NCI-H2171 (cell line): ENCODE results near the gene CCNY.
"Not testable (repeated sequence)": the region's sequence is repeated elsewhere in the genome, so short reads cannot be mapped to it uniquely, and the experiment has no call there.

Experiments used
- DNase-seq: peaks from one replicate; lab custom pipeline; 2025; lab: John Stamatoyannopoulos, UW

CCNY gene

GRCh38 chr10:35384265-35384868, 48.1 kb downstream of the CCNY start:
- no peak for DNase-seq

GRCh38 chr10:35386594-35387174, 50.4 kb downstream of the CCNY start:
- DNase-seq: no peak

DNA sequence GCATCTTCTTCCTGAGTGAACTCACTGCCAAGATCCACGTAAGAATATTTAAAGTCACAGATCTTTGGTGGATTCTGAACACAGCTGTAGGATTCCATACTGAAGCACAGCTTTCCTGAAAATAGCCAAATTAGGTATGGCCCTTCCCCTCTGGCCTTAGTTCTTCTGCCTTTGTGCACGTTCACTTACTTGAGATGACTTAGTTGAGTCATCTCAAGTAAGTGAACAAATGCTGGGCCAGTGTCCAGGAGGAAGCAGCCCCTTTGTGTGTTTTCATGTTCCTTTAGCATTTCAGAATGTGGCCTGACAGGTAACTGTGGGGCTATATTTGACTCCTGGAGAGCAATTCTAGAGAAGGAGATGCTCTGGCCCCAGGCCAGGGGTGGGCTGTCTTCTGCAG, 51.5 kb downstream of the CCNY start:
- no peak for DNase-seq

- no peak for DNase-seq
Measured at GRCh38 chr10:35388197-35388596, 51.9 kb downstream of the CCNY start.

DNA sequence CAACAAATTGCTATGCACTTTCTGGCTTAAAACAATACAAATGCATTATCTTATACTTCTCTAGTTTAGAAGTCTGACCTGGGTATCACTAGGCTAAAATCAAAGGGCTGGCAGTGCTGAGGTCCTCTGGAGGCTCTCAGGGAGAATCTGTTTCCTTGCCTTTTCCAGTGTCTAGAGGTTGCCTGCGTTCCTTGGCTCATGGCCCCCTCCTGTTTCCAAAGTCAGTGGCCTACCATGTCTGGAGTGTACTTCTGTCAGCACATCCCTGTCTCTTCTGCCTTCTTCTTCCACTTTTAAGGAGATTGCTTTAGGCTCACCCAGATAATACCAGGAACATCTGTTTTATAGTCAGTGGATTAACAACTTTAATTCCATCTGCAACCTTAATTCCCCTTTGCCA, 52.4 kb downstream of the CCNY start:
- DNase-seq: no peak

DNA sequence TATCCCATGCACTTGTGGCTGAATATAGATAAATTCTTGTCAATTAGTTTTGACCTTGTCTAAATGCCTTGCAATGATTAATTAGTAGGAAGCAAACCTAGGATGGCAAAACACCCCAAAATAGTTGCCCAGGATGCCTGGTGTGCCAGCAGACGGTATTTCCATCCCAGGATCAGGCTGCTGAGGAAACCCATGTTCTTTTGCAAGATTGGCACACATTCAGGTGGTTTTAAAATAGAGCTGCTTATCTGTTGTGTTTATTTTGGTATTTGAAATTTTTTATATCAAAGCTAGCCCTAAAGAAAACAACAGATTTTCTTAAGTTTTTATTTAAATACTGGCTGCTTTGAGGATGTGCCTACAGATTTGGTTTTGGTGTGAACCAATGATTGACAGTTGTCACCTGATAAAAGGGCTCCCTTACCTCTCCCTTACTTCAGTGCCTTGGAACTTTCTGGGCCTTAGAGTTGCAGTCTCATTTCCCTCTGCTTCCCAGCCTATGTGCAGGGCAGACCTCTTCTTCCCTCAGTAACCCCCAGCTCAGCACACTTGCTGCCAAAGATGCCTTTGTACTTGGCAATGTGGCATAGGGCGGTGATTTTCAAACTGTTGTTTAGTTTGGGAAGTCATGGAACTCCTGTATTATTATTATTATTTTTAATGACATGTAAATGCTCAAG, 54.0 kb downstream of the CCNY start:
- no peak for DNase-seq

GRCh38 chr10:35390843-35391152, 54.5 kb downstream of the CCNY start:
- DNase-seq: no peak

DNA sequence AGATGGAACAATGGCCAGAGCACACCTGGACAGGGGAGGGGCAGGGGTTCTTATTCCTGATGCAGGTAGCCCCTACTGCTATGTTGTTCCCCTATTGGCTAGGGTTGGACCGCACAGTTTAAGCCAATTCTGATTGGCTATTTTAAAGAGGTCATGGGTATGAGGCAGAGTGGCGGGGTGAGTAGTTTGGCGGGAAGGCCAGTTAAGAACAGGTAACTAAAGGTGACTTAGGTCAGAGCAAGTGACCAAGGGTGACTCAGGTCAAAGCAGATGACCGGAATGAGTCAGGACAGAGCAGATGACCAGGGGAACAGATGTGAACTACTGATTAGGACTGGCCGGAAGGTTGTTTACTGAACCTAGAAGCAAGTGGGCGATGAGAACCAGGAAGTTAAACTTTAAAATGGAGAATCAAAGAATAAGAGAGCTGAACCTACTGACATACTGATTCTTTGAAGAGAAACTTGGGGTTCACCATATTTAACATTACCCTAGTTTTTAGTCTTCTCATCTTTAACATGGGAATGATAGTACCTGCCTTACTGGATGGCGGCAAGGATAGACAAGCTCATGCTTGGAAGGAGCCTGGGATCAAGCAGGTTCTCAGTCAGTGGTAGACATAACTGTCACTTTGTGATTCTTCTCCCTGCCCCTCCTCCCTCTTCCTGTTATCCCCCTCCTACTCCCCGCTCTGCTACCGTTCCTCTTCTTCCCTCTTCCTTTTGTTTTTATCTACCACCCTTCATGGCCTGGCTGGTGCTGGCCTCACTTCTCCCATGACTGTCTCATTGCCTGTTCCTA, 55.0 kb downstream of the CCNY start:
- no peak for DNase-seq

GRCh38 chr10:35391954-35392262, 55.6 kb downstream of the CCNY start:
- DNase-seq: no peak

DNA sequence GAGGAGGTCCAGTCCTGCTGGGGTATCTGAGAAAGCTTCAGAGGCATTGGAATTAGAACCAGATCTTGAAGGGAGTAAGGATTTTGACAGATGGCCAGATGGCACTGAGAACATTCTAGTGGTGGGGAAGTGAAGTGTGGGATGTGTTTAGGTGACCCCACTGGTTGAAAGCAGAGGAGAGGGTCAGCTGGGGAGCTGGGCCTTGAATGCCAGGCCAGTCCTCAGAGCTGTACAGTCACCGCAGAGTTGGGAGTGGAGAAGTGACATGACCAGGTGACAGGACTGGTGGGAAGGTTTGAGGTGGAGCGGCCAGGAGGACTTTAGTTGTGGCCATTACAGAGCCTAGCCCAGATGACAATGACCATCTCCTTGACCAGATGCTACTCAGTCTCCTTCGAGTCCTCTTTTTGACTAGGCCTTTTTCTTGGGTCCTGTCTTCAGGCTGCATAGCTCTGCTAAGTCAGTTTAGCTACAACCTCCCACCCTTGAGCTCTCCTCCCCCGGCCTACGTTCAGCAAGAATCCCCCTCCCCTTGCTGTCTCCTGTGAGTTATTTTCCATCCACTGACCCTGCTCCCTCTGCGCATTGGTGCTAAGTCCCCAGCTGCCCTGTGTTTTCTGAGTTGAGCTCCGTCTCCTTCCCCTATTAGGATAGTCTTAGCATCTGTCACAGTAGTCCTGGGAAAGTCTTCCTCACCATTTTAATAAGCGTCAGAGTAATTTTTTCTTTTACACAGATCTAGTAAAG, 56.3 kb downstream of the CCNY start:
- DNase-seq: no peak

DNA sequence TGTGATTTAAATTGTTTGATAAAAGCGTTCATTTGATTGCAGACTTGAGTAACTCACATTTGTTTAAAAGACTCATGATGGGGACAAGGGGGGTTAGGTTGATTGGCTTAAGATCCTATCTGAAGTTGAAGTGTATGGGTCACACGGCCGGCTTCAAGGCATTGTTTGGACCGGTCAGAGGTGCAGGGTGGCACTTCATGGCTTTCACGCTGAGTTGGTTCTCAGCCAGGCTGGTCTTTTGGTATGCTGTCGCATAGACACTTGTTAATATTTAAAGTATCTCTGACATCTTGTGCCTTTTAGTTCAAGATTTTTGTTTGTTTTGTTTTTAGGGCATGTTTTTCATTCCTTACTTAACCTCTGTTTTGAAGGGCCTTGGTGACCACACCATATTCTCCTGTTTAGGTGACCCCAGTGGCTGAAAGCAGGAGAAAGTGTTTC, 58.1 kb downstream of the CCNY start:
- no peak for DNase-seq

DNA sequence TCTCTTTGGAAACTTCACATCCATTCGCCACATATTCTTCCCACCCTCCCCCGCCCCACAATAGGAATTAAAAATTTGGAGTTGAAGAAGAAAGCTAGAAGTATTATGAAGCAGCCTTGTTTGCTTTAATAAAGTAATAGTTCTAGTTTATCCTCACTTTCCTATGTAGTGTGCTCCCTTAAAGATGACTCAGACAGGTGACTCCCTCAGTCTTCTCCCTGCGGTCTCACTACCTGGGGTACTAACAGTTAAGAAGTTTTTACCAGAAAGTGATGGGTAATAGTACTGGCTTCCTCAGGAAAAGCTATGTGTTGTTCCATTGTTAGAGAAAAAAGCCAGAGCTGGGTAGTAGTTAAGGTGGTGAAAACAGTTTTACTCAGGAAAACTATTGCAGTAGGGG, 58.6 kb downstream of the CCNY start:
- no peak for DNase-seq

DNA sequence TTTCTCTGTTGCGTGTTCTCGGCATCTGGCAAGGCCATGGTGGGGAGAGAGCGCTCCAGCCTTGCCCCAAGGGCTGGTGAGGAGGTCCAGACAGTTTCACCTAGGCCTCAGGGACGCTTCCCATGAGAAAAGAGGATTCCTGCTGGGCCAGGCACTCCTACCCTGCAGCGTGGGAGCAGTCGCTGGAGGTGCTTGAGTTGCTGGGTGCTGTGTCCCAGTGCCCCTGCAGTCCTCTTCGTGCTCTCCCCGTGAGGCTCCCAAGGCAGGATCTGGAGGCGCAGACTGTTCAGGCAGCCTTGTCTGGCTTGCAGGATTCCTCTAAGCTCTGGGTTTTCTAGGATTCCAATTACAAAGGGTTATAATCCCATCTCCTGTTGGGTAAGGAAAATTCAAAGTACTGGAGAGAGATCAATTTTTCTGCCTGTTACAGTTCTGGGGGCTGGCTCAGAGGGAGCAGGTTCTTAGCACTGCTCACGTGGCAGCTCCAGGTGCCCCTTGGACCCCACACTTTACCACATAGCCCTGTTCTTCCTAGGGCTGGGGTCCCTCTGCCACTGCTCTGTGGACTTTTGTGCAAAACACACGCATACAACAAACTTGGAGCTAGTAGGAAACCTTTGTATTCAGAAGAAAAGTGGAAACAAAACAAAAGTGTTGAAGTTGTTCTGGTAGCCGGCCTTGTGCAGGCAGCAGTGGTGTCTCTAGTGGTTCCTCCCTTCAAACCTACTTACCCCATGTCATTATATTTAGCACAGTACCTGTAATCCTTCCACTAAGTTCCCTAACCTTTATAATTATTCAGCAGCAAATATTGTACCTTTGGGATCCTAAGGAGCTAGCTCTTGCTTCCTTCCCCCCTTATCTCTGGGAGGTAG, 60.5 kb downstream of the CCNY start:
- DNase-seq: no peak

DNA sequence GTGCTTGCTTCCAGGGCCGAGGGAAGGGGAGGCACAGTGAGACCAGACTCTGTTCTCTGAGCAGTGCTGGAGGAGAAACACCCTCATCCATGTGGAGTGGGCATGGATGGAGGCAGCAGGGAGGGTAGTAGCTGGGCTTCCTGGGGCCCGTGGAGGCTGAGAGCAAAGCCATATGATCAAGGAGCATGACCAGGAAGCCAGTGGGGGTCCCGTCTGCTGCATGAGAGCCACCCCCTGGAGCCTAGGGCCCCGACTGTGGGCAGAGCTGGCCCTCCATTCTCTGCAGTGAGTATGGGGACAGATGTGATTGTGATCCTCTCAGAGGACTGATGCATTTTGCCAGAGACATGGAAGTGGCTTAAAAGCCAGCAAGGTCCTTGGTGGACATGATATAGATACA, 61.6 kb downstream of the CCNY start:
- DNase-seq: no peak

DNA sequence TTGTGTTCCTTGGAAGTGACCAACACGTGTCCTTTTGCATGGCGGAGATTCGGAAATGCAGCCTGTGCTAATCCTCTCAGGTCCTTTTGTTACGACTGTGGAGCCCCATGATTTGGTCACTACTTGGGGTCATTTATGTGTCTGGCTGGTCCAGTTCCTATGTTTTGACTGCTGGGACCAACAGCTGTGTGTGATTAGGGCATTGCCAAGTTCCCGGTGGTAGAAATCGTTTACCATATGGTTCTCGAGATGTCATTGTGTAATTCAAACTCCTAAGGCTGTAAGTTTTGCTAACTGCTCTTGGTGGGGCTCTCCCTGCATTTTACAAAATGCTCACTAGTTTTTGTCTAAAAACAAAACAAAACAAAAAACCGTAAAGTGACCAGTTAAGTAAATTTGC, 62.0 kb downstream of the CCNY start:
- DNase-seq: no peak

GRCh38 chr10:35398908-35399307, 62.6 kb downstream of the CCNY start:
- DNase-seq: no peak

DNA sequence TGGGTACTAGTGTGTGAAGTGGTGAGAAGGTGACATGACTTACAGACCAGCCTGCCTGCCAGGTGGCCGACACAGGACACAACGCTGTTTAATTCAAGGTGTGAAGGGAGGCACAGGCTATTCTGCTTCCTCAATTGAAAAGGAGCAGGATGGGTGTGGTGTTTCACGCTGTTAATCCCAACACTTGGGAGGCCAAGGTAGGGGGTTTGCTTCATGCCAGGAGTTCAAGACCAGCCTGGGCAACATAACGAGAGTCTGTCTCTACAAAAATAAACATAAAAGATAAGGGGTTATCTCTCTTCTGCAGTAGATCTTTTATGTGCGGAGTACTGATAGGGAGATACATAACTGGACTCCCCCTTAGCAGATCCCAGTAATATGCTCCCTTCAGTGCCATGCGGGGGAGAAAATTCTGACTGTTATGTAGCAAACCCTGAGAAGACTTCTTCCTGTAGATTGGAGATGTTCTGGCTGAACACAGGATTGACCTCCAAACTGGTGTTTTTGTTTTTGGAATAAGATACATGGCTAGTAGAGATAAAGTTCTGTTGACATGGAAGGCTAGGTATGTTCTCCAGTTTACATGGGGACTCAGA, 63.2 kb downstream of the CCNY start:
- DNase-seq: no peak

GRCh38 chr10:35400595-35401268, 64.4 kb downstream of the CCNY start:
- DNase-seq: no peak

DNA sequence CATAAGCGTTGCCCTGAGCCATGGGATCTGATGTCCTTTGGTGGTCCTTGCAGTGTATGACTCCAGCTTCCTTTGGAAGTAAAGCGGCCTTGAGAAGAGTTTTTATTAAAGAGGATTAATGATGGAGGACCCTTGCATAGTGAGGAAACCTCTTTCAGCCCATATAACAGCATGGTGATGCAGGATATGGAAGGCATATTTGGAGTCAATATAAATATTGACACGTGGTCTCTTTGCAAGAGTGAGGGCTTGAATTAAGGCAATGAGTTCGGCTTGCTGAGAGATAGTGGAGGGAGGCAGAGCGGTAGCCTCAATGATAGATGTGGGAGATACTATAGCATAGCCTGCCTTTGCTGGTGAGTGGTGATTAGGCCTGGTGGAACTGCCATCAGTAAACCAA, 67.2 kb downstream of the CCNY start:
- not testable (repeated sequence) for DNase-seq

DNA sequence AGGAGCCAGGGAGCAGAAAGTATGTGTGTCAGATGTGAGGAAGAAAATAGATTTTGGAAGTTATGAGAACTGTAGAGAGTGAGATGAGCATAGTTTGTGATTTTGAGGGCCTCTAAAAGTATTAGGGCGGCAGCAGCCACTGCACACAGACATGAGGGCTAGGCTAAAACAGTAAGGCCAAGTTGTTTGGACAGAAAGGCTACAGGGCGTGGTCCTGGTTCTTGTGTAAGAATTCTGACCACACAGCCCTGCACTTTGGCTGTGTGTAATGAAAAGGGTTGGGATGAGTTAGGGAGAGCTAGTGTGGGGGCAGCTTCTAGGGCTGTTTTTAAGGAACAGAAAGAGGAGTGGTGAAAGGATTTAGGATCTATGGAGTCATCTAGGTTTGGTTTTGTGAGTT, 67.8 kb downstream of the CCNY start:
- not testable (repeated sequence) for DNase-seq
